ENCODE data around the gene GCFC2. TPM values are rescaled to one million over a fixed set of nuclear protein-coding genes. Genes with fewer than 3 reads are reported as not detected.

GCFC2 gene
- total and polyA plus RNA-seq, 2 donors (not counting 3 experiments of a cell fraction or from before 2014, with no cell fraction given) = 5.7 to 20.0 TPM

DNA sequence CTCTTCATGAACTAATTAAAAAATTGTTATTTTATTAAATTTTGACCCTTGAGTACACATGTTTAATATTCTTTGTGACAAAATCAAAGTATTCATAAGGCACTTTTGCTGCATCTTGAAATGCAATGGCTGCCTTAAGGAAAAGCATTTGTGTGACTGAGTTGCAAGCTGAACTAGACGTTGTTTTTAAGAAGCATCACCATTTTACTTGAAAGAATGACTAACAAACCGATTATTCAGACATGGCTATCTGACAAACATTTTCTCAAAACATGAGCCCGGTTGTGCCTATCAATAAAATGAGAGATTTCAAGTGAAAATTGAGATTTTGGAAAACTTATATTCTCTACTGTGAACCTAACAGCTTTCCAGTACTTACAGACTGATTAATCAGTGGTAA, 2.8 kb downstream of the GCFC2 start:
- Histone ChIP-seq H3K36me3 (ENCODE audit: control insufficient read depth in 2 of 2, extremely low read depth in 1 of 2, insufficient read depth in 2 of 2, low read length in 2 of 2) (peaks cover 0 to 6% of the 10 kb centered on the region in 2 experiments), H3K4me3 (replicated peaks in 1 of 3; ENCODE audit: insufficient read depth in 1 of 3, low read depth in 1 of 3, low read length in 3 of 3) (no peak overlapping the region), H3K4me2 (ENCODE audit: insufficient read depth, low read length) (no peak overlapping the region), H3K79me2 (ENCODE audit: control insufficient read depth, insufficient read depth, low read length) (peaks cover 31% of the 10 kb centered on the region), H2AFZ (ENCODE audit: low read depth, low read length) (no peak overlapping the region), H3K4me1 (ENCODE audit: control insufficient read depth, extremely low read depth, insufficient read depth, low read length) (peaks cover 30% of the 10 kb centered on the region), H3K9ac (replicated peaks; ENCODE audit: extremely low read depth, insufficient read depth, low read length) (no peak overlapping the region), H4K20me1 (replicated peaks; ENCODE audit: control insufficient read depth, extremely low read depth, insufficient read depth, low read length) (no peaks in the 10 kb centered on the region), H3K9me1 (replicated peaks; ENCODE audit: control insufficient read depth, extremely low read depth, insufficient read depth, low read length) (no peaks in the 10 kb centered on the region), H3K27me3 (ENCODE audit: control insufficient read depth in 2 of 2, insufficient read depth in 2 of 2, low read length in 2 of 2) (no peaks in the 10 kb centered on the region), H3K9me3 (replicated peaks; ENCODE audit: control insufficient read depth, insufficient read depth, low read length) (no peaks in the 10 kb centered on the region), H3K27ac (ENCODE audit: insufficient read depth, low read depth, low read length) (no peak overlapping the region)
- FAIRE-seq = no peak
- no peak for DNase-seq (ENCODE audit: low read depth, low spot score)
- intact Hi-C loops (cut with micrococcal nuclease) = no loop called here
- POLR2A ChIA-PET = no interaction called here
- dilution Hi-C loops (cut with MboI; ENCODE audit: extremely low pct_ligation_motif_present, low sequenced_read_pairs) = no loop called here
- CTCF ChIA-PET = interaction anchor here (0.7 kb wide), 1 partner anchor 242 kb away, joined by 3 read pairs; no protein-coding TSS in a partner anchor
- TF ChIP-seq MYC (IDR thresholded peaks at IDR 0.05; ENCODE audit: low read depth, low read length) = no peak
- TF ChIP-seq, protein P1, sequence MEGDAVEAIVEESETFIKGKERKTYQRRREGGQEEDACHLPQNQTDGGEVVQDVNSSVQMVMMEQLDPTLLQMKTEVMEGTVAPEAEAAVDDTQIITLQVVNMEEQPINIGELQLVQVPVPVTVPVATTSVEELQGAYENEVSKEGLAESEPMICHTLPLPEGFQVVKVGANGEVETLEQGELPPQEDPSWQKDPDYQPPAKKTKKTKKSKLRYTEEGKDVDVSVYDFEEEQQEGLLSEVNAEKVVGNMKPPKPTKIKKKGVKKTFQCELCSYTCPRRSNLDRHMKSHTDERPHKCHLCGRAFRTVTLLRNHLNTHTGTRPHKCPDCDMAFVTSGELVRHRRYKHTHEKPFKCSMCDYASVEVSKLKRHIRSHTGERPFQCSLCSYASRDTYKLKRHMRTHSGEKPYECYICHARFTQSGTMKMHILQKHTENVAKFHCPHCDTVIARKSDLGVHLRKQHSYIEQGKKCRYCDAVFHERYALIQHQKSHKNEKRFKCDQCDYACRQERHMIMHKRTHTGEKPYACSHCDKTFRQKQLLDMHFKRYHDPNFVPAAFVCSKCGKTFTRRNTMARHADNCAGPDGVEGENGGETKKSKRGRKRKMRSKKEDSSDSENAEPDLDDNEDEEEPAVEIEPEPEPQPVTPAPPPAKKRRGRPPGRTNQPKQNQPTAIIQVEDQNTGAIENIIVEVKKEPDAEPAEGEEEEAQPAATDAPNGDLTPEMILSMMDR (IDR thresholded peaks at IDR 0.05; ENCODE audit: extremely low read depth in 1 of 2, insufficient read depth in 1 of 2, low read depth in 1 of 2, low read length in 2 of 2) = no peak
- no peak for TF ChIP-seq EZH2 (IDR thresholded peaks at IDR 0.05; ENCODE audit: borderline replicate concordance, low read depth, low read length, severe bottlenecking)
- TF ChIP-seq GATA2 (IDR thresholded peaks at IDR 0.05; ENCODE audit: insufficient read depth, insufficient read length, low read depth, low read length) = no peak
- BruUV-seq (replicated peaks) = no TSS peak

DNA sequence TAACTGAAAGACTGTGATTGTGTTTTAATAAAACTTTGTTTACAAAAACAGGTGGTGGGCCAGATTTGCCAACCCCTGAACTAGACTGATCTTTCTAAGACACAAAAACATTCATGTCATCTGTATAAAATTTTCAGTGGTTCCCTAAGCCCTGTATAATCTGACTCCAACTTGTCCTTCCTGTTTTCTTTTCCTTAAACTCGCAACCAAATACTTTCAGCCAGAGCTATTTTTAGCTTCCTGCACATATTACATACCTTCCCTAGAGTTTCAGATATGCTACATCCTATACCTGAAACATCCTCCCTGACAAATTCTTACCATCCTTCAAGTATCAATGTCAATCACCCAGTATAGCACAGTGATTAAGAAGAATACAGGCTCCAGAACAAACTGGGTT, 4.8 kb downstream of the GCFC2 start:
- TF ChIP-seq GATA2 (IDR thresholded peaks at IDR 0.05; ENCODE audit: insufficient read depth, insufficient read length, low read depth, low read length) (no peak), JUN (IDR thresholded peaks at IDR 0.05; ENCODE audit: borderline replicate concordance, insufficient read depth, insufficient read length, low read depth) (no peak), MYC (IDR thresholded peaks at IDR 0.05; ENCODE audit: low read depth, low read length) (no peak), POLR2AphosphoS5 (IDR thresholded peaks at IDR 0.05; ENCODE audit: insufficient read depth, low read depth, low read length) (no peak), FOS (IDR thresholded peaks at IDR 0.05; ENCODE audit: borderline replicate concordance, insufficient read depth, low read length) (no peak), POLR2A (IDR thresholded peaks at IDR 0.05; ENCODE audit: low read depth, low read length) (no peak)
- TF ChIP-seq, protein P1 (IDR thresholded peaks at IDR 0.05; ENCODE audit: extremely low read depth in 1 of 2, insufficient read depth in 1 of 2, low read depth in 1 of 2, low read length in 2 of 2) = no peak
- TF ChIP-seq, protein P2, sequence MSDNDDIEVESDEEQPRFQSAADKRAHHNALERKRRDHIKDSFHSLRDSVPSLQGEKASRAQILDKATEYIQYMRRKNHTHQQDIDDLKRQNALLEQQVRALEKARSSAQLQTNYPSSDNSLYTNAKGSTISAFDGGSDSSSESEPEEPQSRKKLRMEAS (IDR thresholded peaks at IDR 0.05; ENCODE audit: insufficient read depth, insufficient read length) = no peak
- intact Hi-C loops (cut with micrococcal nuclease) (no loop called here), dilution Hi-C loops (cut with MboI; ENCODE audit: extremely low pct_ligation_motif_present, low sequenced_read_pairs) (no loop called here)
- Histone ChIP-seq H3K4me1 (ENCODE audit: control insufficient read depth, extremely low read depth, insufficient read depth, low read length) (peaks cover 25% of the 10 kb centered on the region), H4K20me1 (replicated peaks; ENCODE audit: control insufficient read depth, extremely low read depth, insufficient read depth, low read length) (no peaks in the 10 kb centered on the region), H3K4me3 (replicated peaks in 1 of 3; ENCODE audit: insufficient read depth in 1 of 3, low read depth in 1 of 3, low read length in 3 of 3) (no peak overlapping the region), H3K36me3 (ENCODE audit: control insufficient read depth in 2 of 2, extremely low read depth in 1 of 2, insufficient read depth in 2 of 2, low read length in 2 of 2) (peaks cover 0 to 15% of the 10 kb centered on the region in 2 experiments), H3K27ac (ENCODE audit: insufficient read depth, low read depth, low read length) (no peak overlapping the region), H3K27me3 (ENCODE audit: control insufficient read depth in 2 of 2, insufficient read depth in 2 of 2, low read length in 2 of 2) (no peaks in the 10 kb centered on the region), H3K9ac (replicated peaks; ENCODE audit: extremely low read depth, insufficient read depth, low read length) (no peak overlapping the region), H3K9me1 (replicated peaks; ENCODE audit: control insufficient read depth, extremely low read depth, insufficient read depth, low read length) (no peaks in the 10 kb centered on the region), H3K9me3 (replicated peaks; ENCODE audit: control insufficient read depth, insufficient read depth, low read length) (no peaks in the 10 kb centered on the region), H2AFZ (ENCODE audit: low read depth, low read length) (no peak overlapping the region), H3K79me2 (ENCODE audit: control insufficient read depth, insufficient read depth, low read length) (peaks cover 31% of the 10 kb centered on the region), H3K4me2 (ENCODE audit: insufficient read depth, low read length) (peak overlapping the region; percentile 34)
- DNase-seq (ENCODE audit: low read depth, low spot score) (peak; percentile 42), FAIRE-seq (no peak)
- ChIA-PET POLR2A (no interaction called here), CTCF (interaction anchor here (0.9 to 1.8 kb wide), 4 partner anchors 10 to 65 kb away, joined by 3 to 7 read pairs (median 4); no protein-coding TSS in a partner anchor)
- no TSS peak for BruUV-seq (replicated peaks)
